ENCODE data around the gene CACNB3. TPM values are rescaled to one million over a fixed set of nuclear protein-coding genes. Genes with fewer than 3 reads are reported as not detected.

The CACNB3 gene
- total and polyA plus RNA-seq, 2 of the 8 experiments (the other 6 are each of a cell fraction or from before 2014, with no cell fraction given), result 12.5 to 16.0 TPM

DNA sequence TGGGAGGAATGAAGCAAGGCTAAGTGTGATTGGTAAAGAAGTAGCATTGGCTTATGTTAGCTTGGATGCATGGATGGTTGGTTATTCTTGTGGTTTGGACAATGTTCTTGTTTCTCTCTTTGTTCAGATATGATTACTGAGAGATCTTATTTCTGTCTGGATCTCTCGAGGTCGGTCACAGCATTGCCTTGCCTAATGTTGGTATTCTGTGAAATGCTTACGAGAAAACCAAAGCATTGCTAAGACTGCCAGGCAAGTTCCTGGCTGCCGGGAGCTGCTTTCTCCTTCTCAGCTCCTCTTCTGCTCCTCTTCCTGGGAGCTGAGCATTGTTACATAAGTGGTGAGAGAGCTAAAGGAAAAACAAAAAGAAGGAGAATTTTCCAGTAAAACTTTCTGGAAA is 54.8 kb downstream of the CACNB3 start (continued):
- TF ChIP-seq, protein P1, sequence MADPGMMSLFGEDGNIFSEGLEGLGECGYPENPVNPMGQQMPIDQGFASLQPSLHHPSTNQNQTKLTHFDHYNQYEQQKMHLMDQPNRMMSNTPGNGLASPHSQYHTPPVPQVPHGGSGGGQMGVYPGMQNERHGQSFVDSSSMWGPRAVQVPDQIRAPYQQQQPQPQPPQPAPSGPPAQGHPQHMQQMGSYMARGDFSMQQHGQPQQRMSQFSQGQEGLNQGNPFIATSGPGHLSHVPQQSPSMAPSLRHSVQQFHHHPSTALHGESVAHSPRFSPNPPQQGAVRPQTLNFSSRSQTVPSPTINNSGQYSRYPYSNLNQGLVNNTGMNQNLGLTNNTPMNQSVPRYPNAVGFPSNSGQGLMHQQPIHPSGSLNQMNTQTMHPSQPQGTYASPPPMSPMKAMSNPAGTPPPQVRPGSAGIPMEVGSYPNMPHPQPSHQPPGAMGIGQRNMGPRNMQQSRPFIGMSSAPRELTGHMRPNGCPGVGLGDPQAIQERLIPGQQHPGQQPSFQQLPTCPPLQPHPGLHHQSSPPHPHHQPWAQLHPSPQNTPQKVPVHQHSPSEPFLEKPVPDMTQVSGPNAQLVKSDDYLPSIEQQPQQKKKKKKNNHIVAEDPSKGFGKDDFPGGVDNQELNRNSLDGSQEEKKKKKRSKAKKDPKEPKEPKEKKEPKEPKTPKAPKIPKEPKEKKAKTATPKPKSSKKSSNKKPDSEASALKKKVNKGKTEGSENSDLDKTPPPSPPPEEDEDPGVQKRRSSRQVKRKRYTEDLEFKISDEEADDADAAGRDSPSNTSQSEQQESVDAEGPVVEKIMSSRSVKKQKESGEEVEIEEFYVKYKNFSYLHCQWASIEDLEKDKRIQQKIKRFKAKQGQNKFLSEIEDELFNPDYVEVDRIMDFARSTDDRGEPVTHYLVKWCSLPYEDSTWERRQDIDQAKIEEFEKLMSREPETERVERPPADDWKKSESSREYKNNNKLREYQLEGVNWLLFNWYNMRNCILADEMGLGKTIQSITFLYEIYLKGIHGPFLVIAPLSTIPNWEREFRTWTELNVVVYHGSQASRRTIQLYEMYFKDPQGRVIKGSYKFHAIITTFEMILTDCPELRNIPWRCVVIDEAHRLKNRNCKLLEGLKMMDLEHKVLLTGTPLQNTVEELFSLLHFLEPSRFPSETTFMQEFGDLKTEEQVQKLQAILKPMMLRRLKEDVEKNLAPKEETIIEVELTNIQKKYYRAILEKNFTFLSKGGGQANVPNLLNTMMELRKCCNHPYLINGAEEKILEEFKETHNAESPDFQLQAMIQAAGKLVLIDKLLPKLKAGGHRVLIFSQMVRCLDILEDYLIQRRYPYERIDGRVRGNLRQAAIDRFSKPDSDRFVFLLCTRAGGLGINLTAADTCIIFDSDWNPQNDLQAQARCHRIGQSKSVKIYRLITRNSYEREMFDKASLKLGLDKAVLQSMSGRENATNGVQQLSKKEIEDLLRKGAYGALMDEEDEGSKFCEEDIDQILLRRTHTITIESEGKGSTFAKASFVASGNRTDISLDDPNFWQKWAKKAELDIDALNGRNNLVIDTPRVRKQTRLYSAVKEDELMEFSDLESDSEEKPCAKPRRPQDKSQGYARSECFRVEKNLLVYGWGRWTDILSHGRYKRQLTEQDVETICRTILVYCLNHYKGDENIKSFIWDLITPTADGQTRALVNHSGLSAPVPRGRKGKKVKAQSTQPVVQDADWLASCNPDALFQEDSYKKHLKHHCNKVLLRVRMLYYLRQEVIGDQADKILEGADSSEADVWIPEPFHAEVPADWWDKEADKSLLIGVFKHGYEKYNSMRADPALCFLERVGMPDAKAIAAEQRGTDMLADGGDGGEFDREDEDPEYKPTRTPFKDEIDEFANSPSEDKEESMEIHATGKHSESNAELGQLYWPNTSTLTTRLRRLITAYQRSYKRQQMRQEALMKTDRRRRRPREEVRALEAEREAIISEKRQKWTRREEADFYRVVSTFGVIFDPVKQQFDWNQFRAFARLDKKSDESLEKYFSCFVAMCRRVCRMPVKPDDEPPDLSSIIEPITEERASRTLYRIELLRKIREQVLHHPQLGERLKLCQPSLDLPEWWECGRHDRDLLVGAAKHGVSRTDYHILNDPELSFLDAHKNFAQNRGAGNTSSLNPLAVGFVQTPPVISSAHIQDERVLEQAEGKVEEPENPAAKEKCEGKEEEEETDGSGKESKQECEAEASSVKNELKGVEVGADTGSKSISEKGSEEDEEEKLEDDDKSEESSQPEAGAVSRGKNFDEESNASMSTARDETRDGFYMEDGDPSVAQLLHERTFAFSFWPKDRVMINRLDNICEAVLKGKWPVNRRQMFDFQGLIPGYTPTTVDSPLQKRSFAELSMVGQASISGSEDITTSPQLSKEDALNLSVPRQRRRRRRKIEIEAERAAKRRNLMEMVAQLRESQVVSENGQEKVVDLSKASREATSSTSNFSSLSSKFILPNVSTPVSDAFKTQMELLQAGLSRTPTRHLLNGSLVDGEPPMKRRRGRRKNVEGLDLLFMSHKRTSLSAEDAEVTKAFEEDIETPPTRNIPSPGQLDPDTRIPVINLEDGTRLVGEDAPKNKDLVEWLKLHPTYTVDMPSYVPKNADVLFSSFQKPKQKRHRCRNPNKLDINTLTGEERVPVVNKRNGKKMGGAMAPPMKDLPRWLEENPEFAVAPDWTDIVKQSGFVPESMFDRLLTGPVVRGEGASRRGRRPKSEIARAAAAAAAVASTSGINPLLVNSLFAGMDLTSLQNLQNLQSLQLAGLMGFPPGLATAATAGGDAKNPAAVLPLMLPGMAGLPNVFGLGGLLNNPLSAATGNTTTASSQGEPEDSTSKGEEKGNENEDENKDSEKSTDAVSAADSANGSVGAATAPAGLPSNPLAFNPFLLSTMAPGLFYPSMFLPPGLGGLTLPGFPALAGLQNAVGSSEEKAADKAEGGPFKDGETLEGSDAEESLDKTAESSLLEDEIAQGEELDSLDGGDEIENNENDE (IDR thresholded peaks at IDR 0.05; ENCODE audit: insufficient replicate concordance, low read length), result no peak
- TF ChIP-seq HDAC6 (IDR thresholded peaks at IDR 0.05; ENCODE audit: low read depth, low read length) (no peak), ATF3 (IDR thresholded peaks at IDR 0.05; ENCODE audit: insufficient read depth, low read depth, low read length) (no peak)

Measured in H1 (cell line).